HepG2 (cell line): ENCODE measurements around the gene TEX22. TPM values are rescaled to one million over a fixed set of nuclear protein-coding genes. Genes with fewer than 3 reads are reported as not detected.

Source experiments
- FOSL2 ChIP-seq: sonication (generic); formaldehyde crosslinking; IDR thresholded peaks from 2 replicates; pipeline ENCODE4 v1.4.0; 2020; ENCODE audit warnings: missing genetic modification reagents
- GATAD1 ChIP-seq: IDR thresholded peaks from 2 replicates; pipeline ENCODE4 v1.6.1; 2016; ENCODE audit warnings: missing genetic modification reagents, missing compliant biosample characterization
- HNRNPH1 ChIP-seq: fragments of 200-400 bp; formaldehyde crosslinking; optimal IDR thresholded peaks from 2 replicates; pipeline ENCODE3; 2017; ENCODE audit warnings: mild to moderate bottlenecking, low read depth, low read length
- MLLT10 ChIP-seq: sonication (generic); formaldehyde crosslinking; IDR thresholded peaks from 2 replicates; pipeline ENCODE4 v1.4.0; 2020; ENCODE audit warnings: missing genetic modification reagents
- NR2F1 ChIP-seq, 2 experiments: fragments of 450-650 bp in 1 of 2; formaldehyde crosslinking in 1 of 2; IDR thresholded peaks; 2 replicates each; pipeline versions ENCODE4 v1.5.0 to v1.6.1; 2016 to 2020; ENCODE audit warnings: mild to moderate bottlenecking in 1 of 2, missing compliant biosample characterization in 1 of 2, missing genetic modification reagents in 1 of 2, moderate library complexity in 1 of 2
- TEAD2 ChIP-seq: sonication (generic); formaldehyde crosslinking; IDR thresholded peaks from 2 replicates; pipeline ENCODE4 v1.9.0; 2021; ENCODE audit warnings: missing genetic modification reagents
- TMF1 ChIP-seq: sonication (generic); formaldehyde crosslinking; IDR thresholded peaks from 2 replicates; pipeline ENCODE4 v1.8.1; 2022; ENCODE audit warnings: low read depth, missing genetic modification reagents
- TOPORS ChIP-seq: sonication (generic); formaldehyde crosslinking; IDR thresholded peaks from 2 replicates; pipeline ENCODE4 v1.8.0; 2023; ENCODE audit warnings: mild to moderate bottlenecking, missing genetic modification reagents
- ZNF207 ChIP-seq: fragments of 450-650 bp; IDR thresholded peaks from 2 replicates; pipeline ENCODE4 v1.6.1; 2016; ENCODE audit warnings: antibody characterized with exemption, borderline replicate concordance
- ZNF274 ChIP-seq: sonication (generic); formaldehyde crosslinking; IDR thresholded peaks from 2 replicates; pipeline ENCODE4 v1.5.1; 2020; ENCODE audit warnings: mild to moderate bottlenecking, missing genetic modification reagents
- ZNF713 ChIP-seq: sonication (generic); formaldehyde crosslinking; IDR thresholded peaks from 2 replicates; pipeline ENCODE4 v1.4.0; 2020; ENCODE audit warnings: mild to moderate bottlenecking, missing genetic modification reagents
- polyA plus RNA-seq, 8 experiments: library from polyadenylated mRNA; depleted of rRNA in 3 of 8; stranded (reverse) in 7 of 8; unstranded in 1 of 8; fragments of >200 nt; fragmentation: Illumina TruSeq in 4 of 8; extraction: Trizol in 4 of 8; gene quantifications; 2 replicates each; pipeline versions ENCODE4 v1.2.1 to v1.2.3, GENCODE V29; 2011 to 2016; ENCODE audit warnings: low read depth in 4 of 8, missing spikeins in 1 of 8, mixed read lengths in 1 of 8; ENCODE audit not compliant: insufficient read depth in 1 of 8
- total RNA-seq, 5 experiments: library from RNA; depleted of rRNA; stranded (reverse); fragments of >200 nt; fragmentation: Illumina TruSeq; extraction: Trizol; gene quantifications; 2 replicates each; pipeline ENCODE4 v1.2.3, GENCODE V29; 2016; ENCODE audit warnings: low read depth in 1 of 5
- TF ChIP-seq, protein P1 (sequence below): sonication (generic); formaldehyde crosslinking; IDR thresholded peaks from 2 replicates; pipeline ENCODE4 v1.4.0; 2020; ENCODE audit warnings: mild to moderate bottlenecking, low read depth, missing genetic modification reagents
- TF ChIP-seq, protein P2 (sequence below): sonication (generic); formaldehyde crosslinking; IDR thresholded peaks from 2 replicates; pipeline ENCODE4; 2020; ENCODE audit warnings: missing genetic modification reagents, mild to moderate bottlenecking, borderline replicate concordance
- TF ChIP-seq, protein P3 (sequence below): sonication (generic); formaldehyde crosslinking; IDR thresholded peaks from 2 replicates; pipeline ENCODE4 v1.5.1; 2020; ENCODE audit warnings: mild to moderate bottlenecking, missing genetic modification reagents
- TF ChIP-seq, protein P4 (sequence below): sonication (generic); formaldehyde crosslinking; IDR thresholded peaks from 2 replicates; pipeline ENCODE4 v1.4.0; 2020; ENCODE audit warnings: low read depth, mild to moderate bottlenecking, missing genetic modification reagents
- TF ChIP-seq, protein P5 (sequence below), 2 experiments: sonication (generic) in 1 of 2; formaldehyde crosslinking in 1 of 2; IDR thresholded peaks; 2 replicates each; pipeline versions ENCODE4 v1.4.0 to v1.6.1; 2018 to 2020; ENCODE audit warnings: missing genetic modification reagents in 2 of 2, borderline replicate concordance in 1 of 2, low read depth in 1 of 2, mild to moderate bottlenecking in 1 of 2, missing biosample characterization in 1 of 2

TEX22 gene
- total and polyA plus RNA-seq, 2 of the 13 experiments (the other 11 are each of a cell fraction or from before 2014, with no cell fraction given): 0.07 to 0.27 TPM

DNA sequence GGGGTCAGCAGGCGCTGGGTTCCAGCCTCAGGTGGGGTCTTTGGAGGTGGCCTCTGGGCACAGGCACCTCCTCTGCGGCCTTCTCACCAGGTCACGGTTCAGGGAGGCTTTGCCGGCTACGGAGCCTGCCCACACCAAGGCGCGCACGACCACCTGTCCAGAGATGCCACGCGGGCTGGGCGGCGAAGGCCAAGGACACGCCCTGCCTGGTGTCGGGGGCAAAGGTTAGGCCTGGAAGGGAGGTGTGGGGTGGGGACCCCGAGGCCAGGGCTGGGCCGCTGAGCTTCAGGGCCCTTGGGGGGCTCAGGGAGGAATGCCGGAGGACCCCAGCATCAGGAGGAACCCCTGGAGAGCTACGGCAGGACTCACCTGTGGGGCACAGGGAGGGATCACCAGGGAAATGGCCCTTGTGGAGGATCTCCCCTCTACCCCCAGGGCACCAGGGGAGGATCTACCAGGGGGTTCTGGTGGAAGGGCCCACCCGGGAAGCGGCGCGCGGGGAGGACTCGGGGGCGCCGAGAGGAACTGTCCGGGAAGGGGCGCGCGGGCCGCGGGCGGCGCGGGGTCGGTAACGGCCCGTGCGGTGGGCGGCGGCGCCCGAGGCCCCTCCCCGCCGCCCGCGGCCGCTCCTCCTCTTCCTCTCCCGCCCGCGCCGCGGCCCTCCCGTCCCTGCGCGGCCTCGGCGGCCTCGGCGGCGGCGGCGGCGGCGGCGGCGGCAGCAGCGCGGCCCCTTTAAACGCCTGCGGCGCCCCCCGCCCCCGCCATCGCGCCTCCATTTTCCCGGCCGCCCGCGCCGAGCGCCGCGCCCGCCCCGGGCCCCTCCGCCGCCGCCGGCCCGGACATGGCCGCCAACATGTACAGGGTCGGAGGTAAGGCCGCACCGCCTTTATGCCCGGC, 21.1 kb downstream of the TEX22 start, which contains the start of gene MTA1 (continued):
- TF ChIP-seq, protein P1, sequence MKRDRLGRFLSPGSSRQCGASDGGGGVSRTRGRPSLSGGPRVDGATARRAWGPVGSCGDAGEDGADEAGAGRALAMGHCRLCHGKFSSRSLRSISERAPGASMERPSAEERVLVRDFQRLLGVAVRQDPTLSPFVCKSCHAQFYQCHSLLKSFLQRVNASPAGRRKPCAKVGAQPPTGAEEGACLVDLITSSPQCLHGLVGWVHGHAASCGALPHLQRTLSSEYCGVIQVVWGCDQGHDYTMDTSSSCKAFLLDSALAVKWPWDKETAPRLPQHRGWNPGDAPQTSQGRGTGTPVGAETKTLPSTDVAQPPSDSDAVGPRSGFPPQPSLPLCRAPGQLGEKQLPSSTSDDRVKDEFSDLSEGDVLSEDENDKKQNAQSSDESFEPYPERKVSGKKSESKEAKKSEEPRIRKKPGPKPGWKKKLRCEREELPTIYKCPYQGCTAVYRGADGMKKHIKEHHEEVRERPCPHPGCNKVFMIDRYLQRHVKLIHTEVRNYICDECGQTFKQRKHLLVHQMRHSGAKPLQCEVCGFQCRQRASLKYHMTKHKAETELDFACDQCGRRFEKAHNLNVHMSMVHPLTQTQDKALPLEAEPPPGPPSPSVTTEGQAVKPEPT (CRISPR knock-in tag): 0 out of 2 replicates have a peak, but pooled peaks have one; percentile 23
- TF ChIP-seq TOPORS (CRISPR knock-in tag) (peak; percentile 63; the same call in 1 of the 2 replicates), TMF1 (CRISPR knock-in tag) (no peak), TEAD2 (no peak), ZNF274 (CRISPR knock-in tag) (peak; percentile 70; the same call in 1 of the 2 replicates), ZNF713 (CRISPR knock-in tag) (peak; percentile 87; the same call in 1 of the 2 replicates), ZNF207 (no peak), HNRNPH1 (no peak), NR2F1 (CRISPR knock-in tag; IDR thresholded peaks at IDR 0.05) (peak; percentile 57 to 66; a peak in 3 of 4 replicates), GATAD1 (CRISPR knock-in tag) (0 out of 2 replicates have a peak, but pooled peaks have one; percentile 20), MLLT10 (no peak), FOSL2 (CRISPR knock-in tag) (peak; percentile 11; the same call in 1 of the 2 replicates)
- TF ChIP-seq, protein P2, sequence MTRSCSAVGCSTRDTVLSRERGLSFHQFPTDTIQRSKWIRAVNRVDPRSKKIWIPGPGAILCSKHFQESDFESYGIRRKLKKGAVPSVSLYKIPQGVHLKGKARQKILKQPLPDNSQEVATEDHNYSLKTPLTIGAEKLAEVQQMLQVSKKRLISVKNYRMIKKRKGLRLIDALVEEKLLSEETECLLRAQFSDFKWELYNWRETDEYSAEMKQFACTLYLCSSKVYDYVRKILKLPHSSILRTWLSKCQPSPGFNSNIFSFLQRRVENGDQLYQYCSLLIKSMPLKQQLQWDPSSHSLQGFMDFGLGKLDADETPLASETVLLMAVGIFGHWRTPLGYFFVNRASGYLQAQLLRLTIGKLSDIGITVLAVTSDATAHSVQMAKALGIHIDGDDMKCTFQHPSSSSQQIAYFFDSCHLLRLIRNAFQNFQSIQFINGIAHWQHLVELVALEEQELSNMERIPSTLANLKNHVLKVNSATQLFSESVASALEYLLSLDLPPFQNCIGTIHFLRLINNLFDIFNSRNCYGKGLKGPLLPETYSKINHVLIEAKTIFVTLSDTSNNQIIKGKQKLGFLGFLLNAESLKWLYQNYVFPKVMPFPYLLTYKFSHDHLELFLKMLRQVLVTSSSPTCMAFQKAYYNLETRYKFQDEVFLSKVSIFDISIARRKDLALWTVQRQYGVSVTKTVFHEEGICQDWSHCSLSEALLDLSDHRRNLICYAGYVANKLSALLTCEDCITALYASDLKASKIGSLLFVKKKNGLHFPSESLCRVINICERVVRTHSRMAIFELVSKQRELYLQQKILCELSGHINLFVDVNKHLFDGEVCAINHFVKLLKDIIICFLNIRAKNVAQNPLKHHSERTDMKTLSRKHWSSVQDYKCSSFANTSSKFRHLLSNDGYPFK (CRISPR knock-in tag): peak; percentile 76; the same call in 1 of the 2 replicates
- TF ChIP-seq, protein P3, sequence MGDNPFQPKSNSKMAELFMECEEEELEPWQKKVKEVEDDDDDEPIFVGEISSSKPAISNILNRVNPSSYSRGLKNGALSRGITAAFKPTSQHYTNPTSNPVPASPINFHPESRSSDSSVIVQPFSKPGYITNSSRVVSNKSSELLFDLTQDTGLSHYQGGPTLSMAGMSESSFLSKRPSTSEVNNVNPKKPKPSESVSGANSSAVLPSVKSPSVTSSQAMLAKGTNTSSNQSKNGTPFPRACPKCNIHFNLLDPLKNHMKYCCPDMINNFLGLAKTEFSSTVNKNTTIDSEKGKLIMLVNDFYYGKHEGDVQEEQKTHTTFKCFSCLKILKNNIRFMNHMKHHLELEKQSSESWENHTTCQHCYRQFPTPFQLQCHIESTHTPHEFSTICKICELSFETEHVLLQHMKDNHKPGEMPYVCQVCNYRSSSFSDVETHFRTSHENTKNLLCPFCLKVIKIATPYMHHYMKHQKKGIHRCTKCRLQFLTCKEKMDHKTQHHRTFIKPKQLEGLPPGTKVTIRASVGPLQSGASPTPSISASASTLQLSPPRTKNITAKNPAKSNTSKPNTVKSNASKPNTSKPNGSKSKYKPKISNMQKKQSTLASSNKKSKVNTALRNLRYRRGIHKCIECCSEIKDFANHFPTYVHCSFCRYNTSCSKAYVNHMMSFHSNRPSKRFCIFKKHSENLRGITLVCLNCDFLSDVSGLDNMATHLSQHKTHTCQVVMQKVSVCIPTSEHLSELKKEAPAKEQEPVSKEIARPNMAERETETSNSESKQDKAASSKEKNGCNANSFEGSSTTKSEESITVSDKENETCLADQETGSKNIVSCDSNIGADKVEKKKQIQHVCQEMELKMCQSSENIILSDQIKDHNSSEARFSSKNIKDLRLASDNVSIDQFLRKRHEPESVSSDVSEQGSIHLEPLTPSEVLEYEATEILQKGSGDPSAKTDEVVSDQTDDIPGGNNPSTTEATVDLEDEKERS (CRISPR knock-in tag): 0 out of 2 replicates have a peak, but pooled peaks have one; percentile 34
- TF ChIP-seq, protein P4, sequence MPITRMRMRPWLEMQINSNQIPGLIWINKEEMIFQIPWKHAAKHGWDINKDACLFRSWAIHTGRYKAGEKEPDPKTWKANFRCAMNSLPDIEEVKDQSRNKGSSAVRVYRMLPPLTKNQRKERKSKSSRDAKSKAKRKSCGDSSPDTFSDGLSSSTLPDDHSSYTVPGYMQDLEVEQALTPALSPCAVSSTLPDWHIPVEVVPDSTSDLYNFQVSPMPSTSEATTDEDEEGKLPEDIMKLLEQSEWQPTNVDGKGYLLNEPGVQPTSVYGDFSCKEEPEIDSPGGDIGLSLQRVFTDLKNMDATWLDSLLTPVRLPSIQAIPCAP (CRISPR knock-in tag): no peak
- TF ChIP-seq, protein P5, sequence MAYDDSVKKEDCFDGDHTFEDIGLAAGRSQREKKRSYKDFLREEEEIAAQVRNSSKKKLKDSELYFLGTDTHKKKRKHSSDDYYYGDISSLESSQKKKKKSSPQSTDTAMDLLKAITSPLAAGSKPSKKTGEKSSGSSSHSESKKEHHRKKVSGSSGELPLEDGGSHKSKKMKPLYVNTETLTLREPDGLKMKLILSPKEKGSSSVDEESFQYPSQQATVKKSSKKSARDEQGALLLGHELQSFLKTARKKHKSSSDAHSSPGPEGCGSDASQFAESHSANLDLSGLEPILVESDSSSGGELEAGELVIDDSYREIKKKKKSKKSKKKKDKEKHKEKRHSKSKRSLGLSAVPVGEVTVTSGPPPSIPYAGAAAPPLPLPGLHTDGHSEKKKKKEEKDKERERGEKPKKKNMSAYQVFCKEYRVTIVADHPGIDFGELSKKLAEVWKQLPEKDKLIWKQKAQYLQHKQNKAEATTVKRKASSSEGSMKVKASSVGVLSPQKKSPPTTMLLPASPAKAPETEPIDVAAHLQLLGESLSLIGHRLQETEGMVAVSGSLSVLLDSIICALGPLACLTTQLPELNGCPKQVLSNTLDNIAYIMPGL (CRISPR knock-in tag; IDR thresholded peaks at IDR 0.05; ENCODE audit: borderline replicate concordance in 1 of 2, low read depth in 1 of 2): peak; percentile 40 to 69; a peak in 3 of 4 replicates
